Pericardium fibroblast (primary cell): ENCODE data around the gene CHIC2. TPM values are rescaled to one million over a fixed set of nuclear protein-coding genes. Genes with fewer than 3 reads are reported as not detected.

ENCODE experiments used
- total RNA-seq: library from RNA; depleted of rRNA; stranded (reverse); fragments of >200 nt; gene quantifications from 2 replicates; pipeline ENCODE4 v1.2.3, GENCODE V29; 2015

Gene CHIC2
- total RNA-seq = 37.8 and 61.8 TPM in 2 replicates

DNA sequence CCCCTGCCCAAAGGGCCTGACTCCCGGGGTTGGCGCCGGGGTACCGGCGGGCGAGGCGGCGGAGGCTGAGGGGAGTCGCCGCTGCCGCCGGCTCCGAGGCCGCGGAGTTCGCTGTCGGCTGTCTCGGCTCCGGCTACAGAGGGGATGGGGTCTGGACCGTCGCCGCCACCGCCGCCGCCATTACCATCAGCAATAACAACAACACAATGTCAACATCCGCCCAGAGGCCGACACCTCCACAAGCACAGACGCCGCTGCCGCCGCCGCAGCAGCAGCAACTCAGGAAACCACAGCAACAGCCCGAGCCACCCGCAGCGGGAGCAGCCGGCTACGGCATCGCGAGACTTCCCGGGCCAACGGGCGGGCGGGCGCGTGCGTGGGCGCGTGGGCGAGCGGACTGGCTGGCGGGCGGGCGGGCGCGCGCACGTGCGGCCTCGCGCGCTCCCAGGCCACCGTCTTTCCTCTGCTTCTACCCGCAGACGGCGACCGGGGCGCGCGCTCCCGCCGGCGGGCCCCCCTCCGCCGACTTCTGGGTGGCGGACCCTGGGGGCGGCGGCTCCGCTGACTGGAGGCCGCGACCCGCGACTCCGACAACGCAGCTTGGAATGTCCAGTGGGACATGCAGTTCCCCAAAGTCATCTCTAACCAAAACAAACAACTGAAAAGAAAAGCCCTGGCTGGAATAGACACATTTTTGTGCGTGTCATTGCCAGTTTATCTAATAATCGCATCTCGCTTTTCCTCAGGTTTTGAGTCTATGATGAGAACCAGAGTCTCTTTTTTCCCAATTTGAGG lies at the start of gene CHIC2:
Gene CHIC2, minus strand, starts transcription at position 289 of the 795 bp plus-strand sequence. CDS start 305 bp downstream, outside the sequence.

DNA sequence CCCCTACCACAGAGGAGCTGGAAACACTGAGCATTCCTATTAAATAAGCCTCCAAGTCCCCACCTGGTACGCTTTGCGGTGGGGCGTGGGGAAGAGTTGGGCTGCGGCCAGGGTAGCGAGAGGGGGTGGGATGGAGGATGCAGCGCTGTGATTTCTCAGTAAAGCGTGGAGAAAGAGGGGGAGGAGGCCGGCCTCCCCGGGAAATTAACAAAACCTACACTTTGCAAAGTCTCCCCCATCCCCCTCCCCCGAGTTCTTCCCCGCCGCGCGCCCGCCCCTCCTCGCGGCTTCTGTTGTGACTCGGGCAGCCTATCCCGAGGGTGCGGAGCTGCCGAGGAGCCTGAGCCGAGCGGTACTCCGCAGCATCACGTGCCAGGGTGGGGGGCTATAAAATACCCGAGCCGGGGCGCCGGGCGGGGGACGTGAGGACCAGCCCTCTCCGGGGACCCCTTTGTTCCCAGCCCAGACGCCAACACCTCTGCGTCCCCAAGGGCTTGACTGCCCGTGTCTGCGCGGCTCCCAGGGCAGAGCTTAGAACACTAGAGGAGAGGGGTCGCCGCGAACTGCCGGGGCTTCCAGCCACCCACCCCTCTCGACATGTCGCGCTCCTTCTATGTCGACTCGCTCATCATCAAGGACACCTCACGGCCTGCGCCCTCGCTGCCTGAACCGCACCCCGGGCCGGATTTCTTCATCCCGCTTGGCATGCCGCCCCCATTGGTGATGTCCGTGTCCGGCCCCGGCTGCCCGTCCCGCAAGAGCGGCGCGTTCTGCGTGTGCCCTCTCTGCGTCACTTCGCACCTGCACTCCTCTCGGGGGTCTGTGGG lies 35.6 kb upstream of the CHIC2 start, which contains the start of gene GSX2:
Gene GSX2, plus strand, starts transcription at position 416 of the 827 bp plus-strand sequence. Its CDS starts 182 bp downstream, at position 598.

Other genes with a start within 250 kb of the CHIC2 start
- not detected in 2 replicates for gene GSX2, start 35.6 kb upstream of the CHIC2 start, total RNA-seq
- 254 and 341 TPM in 2 replicates for gene PDGFRA, start 164.7 kb upstream of the CHIC2 start, total RNA-seq